ENCODE measurements around the gene CCNB2. TPM values are rescaled to one million over a fixed set of nuclear protein-coding genes. Genes with fewer than 3 reads are reported as not detected.

The CCNB2 gene
- polyA plus RNA-seq, 1 donor (not counting 4 experiments of a cell fraction or from before 2014, with no cell fraction given): 36.9 TPM

- no peaks in the 10 kb centered on the region for H4K20me1 ChIP-seq (ENCODE audit: control insufficient read depth, extremely low read depth, insufficient read depth, low read length)
- TF ChIP-seq, protein P1, sequence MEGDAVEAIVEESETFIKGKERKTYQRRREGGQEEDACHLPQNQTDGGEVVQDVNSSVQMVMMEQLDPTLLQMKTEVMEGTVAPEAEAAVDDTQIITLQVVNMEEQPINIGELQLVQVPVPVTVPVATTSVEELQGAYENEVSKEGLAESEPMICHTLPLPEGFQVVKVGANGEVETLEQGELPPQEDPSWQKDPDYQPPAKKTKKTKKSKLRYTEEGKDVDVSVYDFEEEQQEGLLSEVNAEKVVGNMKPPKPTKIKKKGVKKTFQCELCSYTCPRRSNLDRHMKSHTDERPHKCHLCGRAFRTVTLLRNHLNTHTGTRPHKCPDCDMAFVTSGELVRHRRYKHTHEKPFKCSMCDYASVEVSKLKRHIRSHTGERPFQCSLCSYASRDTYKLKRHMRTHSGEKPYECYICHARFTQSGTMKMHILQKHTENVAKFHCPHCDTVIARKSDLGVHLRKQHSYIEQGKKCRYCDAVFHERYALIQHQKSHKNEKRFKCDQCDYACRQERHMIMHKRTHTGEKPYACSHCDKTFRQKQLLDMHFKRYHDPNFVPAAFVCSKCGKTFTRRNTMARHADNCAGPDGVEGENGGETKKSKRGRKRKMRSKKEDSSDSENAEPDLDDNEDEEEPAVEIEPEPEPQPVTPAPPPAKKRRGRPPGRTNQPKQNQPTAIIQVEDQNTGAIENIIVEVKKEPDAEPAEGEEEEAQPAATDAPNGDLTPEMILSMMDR (optimal IDR thresholded peaks at IDR 0.05 in 1 of 3, IDR thresholded peaks at IDR 0.05 in 1 of 3, conservative IDR thresholded peaks at IDR 0.05 in 1 of 3; ENCODE audit: extremely low read depth in 1 of 3, insufficient read depth in 2 of 3, low read length in 3 of 3): no peak
- no peaks in the 10 kb centered on the region for H3K4me1 ChIP-seq (ENCODE audit: control insufficient read depth, extremely low read depth, insufficient read depth, low read length)
- H3K9me3 ChIP-seq (ENCODE audit: control insufficient read depth, low read depth, low read length): no peaks in the 10 kb centered on the region
- H3K9me1 ChIP-seq (ENCODE audit: control insufficient read depth, extremely low read depth, insufficient read depth, low read length): no peaks in the 10 kb centered on the region
- H3K79me2 ChIP-seq (ENCODE audit: control insufficient read depth, insufficient read depth, low read length): no peaks in the 10 kb centered on the region
- H3K4me3 ChIP-seq (ENCODE audit: control insufficient read depth in 2 of 3, extremely low read depth in 1 of 3, insufficient read depth in 2 of 3, low read depth in 1 of 3, low read length in 3 of 3): no peak overlapping the region
- no peak for FAIRE-seq
- dilution Hi-C loops (cut with MboI; ENCODE audit: extremely low pct_ligation_motif_present, low sequenced_read_pairs): no loop called here
- H3K9ac ChIP-seq (ENCODE audit: control insufficient read depth, extremely low read depth, insufficient read depth, low read length): no peak overlapping the region
- peaks cover 51 to 58% of the 10 kb centered on the region in 2 experiments for H3K36me3 ChIP-seq (ENCODE audit: control insufficient read depth in 2 of 2, extremely low read depth in 1 of 2, insufficient read depth in 2 of 2, low read length in 2 of 2)
- H3K4me2 ChIP-seq (ENCODE audit: control insufficient read depth, extremely low read depth, insufficient read depth, low read depth, low read length): no peak overlapping the region
- H2AFZ ChIP-seq (ENCODE audit: control insufficient read depth, low read length): no peak overlapping the region
- H3K27me3 ChIP-seq (ENCODE audit: control insufficient read depth, extremely low read depth, insufficient read depth, low read length): no peaks in the 10 kb centered on the region
- no peak overlapping the region for H3K27ac ChIP-seq (ENCODE audit: control insufficient read depth, insufficient read depth, low read length)
- no peak for DNase-seq (ENCODE audit: low read depth, low spot score)
Observed at GRCh38 chr15:59157840-59158700, 53.1 kb downstream of the CCNB2 start.

GRCh38 chr15:59158701-59159034 lies 53.7 kb downstream of the CCNB2 start:
- Histone ChIP-seq H3K9me1 (ENCODE audit: control insufficient read depth, extremely low read depth, insufficient read depth, low read length) (no peaks in the 10 kb centered on the region), H3K4me2 (ENCODE audit: control insufficient read depth, extremely low read depth, insufficient read depth, low read depth, low read length) (no peak overlapping the region), H2AFZ (ENCODE audit: control insufficient read depth, low read length) (no peak overlapping the region), H3K36me3 (ENCODE audit: control insufficient read depth in 2 of 2, extremely low read depth in 1 of 2, insufficient read depth in 2 of 2, low read length in 2 of 2) (peaks cover 46 to 53% of the 10 kb centered on the region in 2 experiments), H3K9ac (ENCODE audit: control insufficient read depth, extremely low read depth, insufficient read depth, low read length) (no peak overlapping the region), H3K27ac (ENCODE audit: control insufficient read depth, insufficient read depth, low read length) (no peak overlapping the region), H3K4me3 (ENCODE audit: control insufficient read depth in 2 of 3, extremely low read depth in 1 of 3, insufficient read depth in 2 of 3, low read depth in 1 of 3, low read length in 3 of 3) (no peak overlapping the region), H3K27me3 (ENCODE audit: control insufficient read depth, extremely low read depth, insufficient read depth, low read length) (no peaks in the 10 kb centered on the region), H3K79me2 (ENCODE audit: control insufficient read depth, insufficient read depth, low read length) (no peaks in the 10 kb centered on the region), H3K4me1 (ENCODE audit: control insufficient read depth, extremely low read depth, insufficient read depth, low read length) (no peaks in the 10 kb centered on the region), H4K20me1 (ENCODE audit: control insufficient read depth, extremely low read depth, insufficient read depth, low read length) (no peaks in the 10 kb centered on the region), H3K9me3 (ENCODE audit: control insufficient read depth, low read depth, low read length) (no peaks in the 10 kb centered on the region)
- no peak for TF ChIP-seq EZH2 (IDR thresholded peaks at IDR 0.05; ENCODE audit: low read length)
- TF ChIP-seq, protein P1 (optimal IDR thresholded peaks at IDR 0.05 in 1 of 3, IDR thresholded peaks at IDR 0.05 in 1 of 3, conservative IDR thresholded peaks at IDR 0.05 in 1 of 3; ENCODE audit: extremely low read depth in 1 of 3, insufficient read depth in 2 of 3, low read length in 3 of 3): no peak
- dilution Hi-C loops (cut with MboI; ENCODE audit: extremely low pct_ligation_motif_present, low sequenced_read_pairs): no loop called here
- DNase-seq (ENCODE audit: low read depth, low spot score): no peak
- FAIRE-seq: no peak

Measured in keratinocyte (primary cell).